Endothelial cell of umbilical vein (primary cell): ENCODE data around the gene PIP4K2C.

Source experiments
- EZH2 ChIP-seq: IDR thresholded peaks from 2 replicates; pipeline ENCODE4 v1.6.1; 2012; ENCODE audit warnings: borderline replicate concordance, low read depth, mild to moderate bottlenecking, moderate library complexity, low read length, inconsistent platforms; ENCODE audit not compliant: severe bottlenecking
- FOS ChIP-seq: IDR thresholded peaks from 2 replicates; pipeline ENCODE4 v1.6.1; 2011; ENCODE audit warnings: mild to moderate bottlenecking, low read length, moderate library complexity, borderline replicate concordance; ENCODE audit not compliant: insufficient read depth
- GATA2 ChIP-seq: IDR thresholded peaks from 2 replicates; pipeline ENCODE4 v1.7.0; 2011; ENCODE audit warnings: low read depth, mild to moderate bottlenecking, moderate library complexity, mixed read lengths, low read length; ENCODE audit not compliant: insufficient read length, insufficient read depth
- JUN ChIP-seq: IDR thresholded peaks from 2 replicates; pipeline ENCODE4 v1.6.1; 2011; ENCODE audit warnings: borderline replicate concordance, low read depth; ENCODE audit not compliant: insufficient read length, insufficient read depth
- MYC ChIP-seq: IDR thresholded peaks from one replicate; pipeline ENCODE4 v1.6.1; 2011; ENCODE audit warnings: mild to moderate bottlenecking, low read depth, low read length
- POLR2A ChIP-seq: IDR thresholded peaks from 2 replicates; pipeline ENCODE4 v1.6.1; 2012; ENCODE audit warnings: low read depth, mild to moderate bottlenecking, control low read depth, low read length
- POLR2AphosphoS5 ChIP-seq: IDR thresholded peaks from 2 replicates; pipeline ENCODE4 v1.6.1; 2012; ENCODE audit warnings: low read depth, mild to moderate bottlenecking, control low read depth, low read length, moderate library complexity; ENCODE audit not compliant: insufficient read depth
- TF ChIP-seq, protein P1 (sequence below), 2 donors: IDR thresholded peaks; 1 replicate in 1 of 2; 2 replicates in 1 of 2; pipeline ENCODE4 v1.5.1; 2011; ENCODE audit warnings: low read length in 2 of 2, mild to moderate bottlenecking in 2 of 2, moderate library complexity in 2 of 2, control low read depth in 1 of 2, inconsistent platforms in 1 of 2, low read depth in 1 of 2; ENCODE audit not compliant: insufficient read depth in 1 of 2; ENCODE audit errors: extremely low read depth in 1 of 2
- TF ChIP-seq, protein P2 (sequence below): IDR thresholded peaks from 2 replicates; pipeline ENCODE4 v1.6.1; 2011; ENCODE audit not compliant: insufficient read depth, insufficient read length

DNA sequence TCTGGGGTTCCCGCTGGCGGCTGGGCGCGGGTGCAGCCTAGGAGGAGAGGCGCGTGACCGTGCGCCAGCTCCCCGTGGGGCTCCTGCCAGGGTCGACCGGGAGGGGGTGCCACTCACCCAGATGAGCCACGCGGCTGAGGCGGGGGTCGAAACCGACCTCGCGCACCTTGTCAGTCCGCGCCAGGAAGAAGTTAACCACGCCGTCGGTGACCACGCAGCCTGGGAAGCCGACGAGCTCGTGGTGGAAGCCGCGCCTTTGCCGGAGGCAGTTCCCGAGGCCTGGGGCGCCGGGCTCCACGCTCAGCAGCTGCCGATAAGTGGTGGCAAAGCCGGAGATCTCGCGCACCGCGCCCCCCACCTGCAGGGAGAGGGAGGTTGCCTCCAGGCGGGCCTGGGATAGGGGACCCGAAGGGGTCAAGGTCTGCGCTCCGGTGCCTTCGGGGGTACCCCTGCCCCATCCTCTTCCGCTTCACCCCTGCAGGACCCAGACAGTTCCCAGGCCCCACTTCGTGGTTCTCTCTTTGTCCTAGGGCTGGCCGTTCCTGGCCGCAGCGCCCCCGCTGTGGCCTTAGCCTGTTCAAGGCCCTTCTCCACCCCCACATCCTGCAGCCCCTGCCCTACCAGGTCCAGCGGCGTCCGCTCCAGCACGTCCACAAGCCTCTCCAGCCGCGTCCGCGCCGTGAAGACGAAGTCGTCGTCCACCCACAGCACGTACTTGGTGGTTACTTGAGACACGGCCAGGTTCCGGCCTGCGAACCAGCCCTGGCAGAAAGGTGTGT lies 36.7 kb downstream of the PIP4K2C start:
- TF ChIP-seq, protein P1, sequence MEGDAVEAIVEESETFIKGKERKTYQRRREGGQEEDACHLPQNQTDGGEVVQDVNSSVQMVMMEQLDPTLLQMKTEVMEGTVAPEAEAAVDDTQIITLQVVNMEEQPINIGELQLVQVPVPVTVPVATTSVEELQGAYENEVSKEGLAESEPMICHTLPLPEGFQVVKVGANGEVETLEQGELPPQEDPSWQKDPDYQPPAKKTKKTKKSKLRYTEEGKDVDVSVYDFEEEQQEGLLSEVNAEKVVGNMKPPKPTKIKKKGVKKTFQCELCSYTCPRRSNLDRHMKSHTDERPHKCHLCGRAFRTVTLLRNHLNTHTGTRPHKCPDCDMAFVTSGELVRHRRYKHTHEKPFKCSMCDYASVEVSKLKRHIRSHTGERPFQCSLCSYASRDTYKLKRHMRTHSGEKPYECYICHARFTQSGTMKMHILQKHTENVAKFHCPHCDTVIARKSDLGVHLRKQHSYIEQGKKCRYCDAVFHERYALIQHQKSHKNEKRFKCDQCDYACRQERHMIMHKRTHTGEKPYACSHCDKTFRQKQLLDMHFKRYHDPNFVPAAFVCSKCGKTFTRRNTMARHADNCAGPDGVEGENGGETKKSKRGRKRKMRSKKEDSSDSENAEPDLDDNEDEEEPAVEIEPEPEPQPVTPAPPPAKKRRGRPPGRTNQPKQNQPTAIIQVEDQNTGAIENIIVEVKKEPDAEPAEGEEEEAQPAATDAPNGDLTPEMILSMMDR (IDR thresholded peaks at IDR 0.05; ENCODE audit: extremely low read depth in 1 of 2, insufficient read depth in 1 of 2, low read depth in 1 of 2, low read length in 2 of 2) = peak in 1 of 2 donors; percentile 13
- TF ChIP-seq EZH2 (peak; percentile 58), GATA2 (no peak), POLR2AphosphoS5 (no peak), POLR2A (no peak), JUN (no peak), FOS (no peak), MYC (no peak)
- TF ChIP-seq, protein P2, sequence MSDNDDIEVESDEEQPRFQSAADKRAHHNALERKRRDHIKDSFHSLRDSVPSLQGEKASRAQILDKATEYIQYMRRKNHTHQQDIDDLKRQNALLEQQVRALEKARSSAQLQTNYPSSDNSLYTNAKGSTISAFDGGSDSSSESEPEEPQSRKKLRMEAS = no peak
